NCI-H187 treated with DMSO at 0.1 percent for 48 hours (cell line): ENCODE measurements around the gene GRAP2.
"Not testable (repeated sequence)": the region's sequence is repeated elsewhere in the genome, so short reads cannot be mapped to it uniquely, and the experiment has no call there.

ENCODE experiments used
- DNase-seq: peaks from one replicate; lab custom pipeline; 2025; lab: John Stamatoyannopoulos, UW

Gene GRAP2

DNA sequence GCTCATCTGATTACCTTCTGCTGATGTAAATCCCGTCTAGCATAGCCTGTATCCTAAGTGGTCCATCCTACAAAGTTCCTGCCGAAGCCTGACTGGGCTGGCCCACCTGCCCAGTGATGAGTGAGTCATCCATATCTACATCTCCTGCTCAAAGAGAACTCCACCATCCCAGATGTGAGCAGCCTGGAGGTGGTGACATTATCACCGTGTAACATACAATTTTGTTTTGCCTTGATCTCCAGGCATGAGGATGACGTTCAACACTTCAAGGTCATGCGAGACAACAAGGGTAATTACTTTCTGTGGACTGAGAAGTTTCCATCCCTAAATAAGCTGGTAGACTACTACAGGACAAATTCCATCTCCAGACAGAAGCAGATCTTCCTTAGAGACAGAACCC, 64.9 kb downstream of the GRAP2 start:
- no peak for DNase-seq

GRCh38 chr22:39966470-39966869, 65.6 kb downstream of the GRAP2 start:
- no peak for DNase-seq

GRCh38 chr22:39967103-39967829, 66.4 kb downstream of the GRAP2 start:
- no peak for DNase-seq

- no peak for DNase-seq
Measured at GRCh38 chr22:39967996-39968972, 67.4 kb downstream of the GRAP2 start.

- DNase-seq = no peak
Measured at GRCh38 chr22:39970742-39971141, 69.9 kb downstream of the GRAP2 start.

- DNase-seq = no peak
Measured at GRCh38 chr22:39972641-39973040, 71.8 kb downstream of the GRAP2 start.

DNA sequence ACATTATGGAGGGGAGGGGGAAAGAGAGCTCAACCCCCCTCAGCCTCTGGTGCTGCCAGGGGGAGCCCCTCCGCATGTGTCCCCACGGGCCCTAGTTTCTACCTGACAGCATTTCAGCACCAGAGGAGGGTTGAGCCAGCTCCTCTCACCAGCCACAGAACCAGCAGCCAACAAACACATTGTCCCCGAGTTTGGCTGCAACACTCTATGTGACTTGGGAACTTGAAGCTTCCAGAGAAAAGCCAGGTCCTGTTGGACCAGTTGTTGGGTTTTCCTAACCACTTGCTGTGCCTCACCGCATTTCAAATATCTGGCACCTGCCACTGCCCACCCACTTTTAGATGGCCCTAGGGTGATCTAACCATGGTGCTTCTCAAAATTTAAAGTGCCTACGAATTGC, 72.8 kb downstream of the GRAP2 start:
- DNase-seq = no peak

GRCh38 chr22:39974065-39974464, 73.2 kb downstream of the GRAP2 start:
- DNase-seq = no peak

DNA sequence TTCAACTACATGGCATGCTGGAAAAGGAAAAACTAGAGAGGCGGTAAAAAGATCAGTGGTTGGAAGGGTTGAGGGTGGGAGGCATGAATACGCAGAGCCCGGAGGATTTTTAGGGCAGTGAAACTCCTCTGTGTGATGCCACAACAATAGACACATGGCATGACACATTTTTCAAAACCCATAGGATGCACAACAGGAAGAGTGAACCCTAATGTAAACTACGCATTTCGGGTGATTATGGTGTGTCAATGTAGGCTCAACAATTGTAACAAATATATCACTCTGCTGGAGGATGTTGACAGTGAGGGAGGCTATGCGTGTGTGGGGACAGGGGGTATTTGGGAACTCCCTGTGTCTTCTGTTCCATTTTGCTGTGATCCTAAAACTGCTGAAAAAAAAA, 78.2 kb downstream of the GRAP2 start:
- DNase-seq = no peak

DNA sequence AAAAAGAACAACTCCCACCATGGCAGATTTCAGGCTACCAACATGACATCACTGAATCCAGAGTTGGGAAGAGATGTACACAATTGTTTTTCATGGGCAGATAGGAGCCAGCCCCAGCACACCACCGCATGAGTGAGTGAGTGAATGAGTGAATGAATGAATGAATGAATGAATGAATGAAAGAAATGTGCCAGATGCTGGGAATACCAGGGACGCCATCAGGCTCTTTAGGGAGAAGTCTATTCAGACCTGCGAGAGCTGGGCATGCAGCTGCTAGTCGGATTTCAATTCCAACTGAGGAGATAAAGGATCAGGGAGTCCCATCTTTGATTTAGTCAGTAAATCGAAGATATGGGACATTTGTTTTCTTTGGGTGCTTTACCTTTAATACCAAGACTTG, 78.6 kb downstream of the GRAP2 start:
- DNase-seq = no peak

- no peak for DNase-seq
Measured at GRCh38 chr22:39980596-39980995, 79.7 kb downstream of the GRAP2 start.

DNA sequence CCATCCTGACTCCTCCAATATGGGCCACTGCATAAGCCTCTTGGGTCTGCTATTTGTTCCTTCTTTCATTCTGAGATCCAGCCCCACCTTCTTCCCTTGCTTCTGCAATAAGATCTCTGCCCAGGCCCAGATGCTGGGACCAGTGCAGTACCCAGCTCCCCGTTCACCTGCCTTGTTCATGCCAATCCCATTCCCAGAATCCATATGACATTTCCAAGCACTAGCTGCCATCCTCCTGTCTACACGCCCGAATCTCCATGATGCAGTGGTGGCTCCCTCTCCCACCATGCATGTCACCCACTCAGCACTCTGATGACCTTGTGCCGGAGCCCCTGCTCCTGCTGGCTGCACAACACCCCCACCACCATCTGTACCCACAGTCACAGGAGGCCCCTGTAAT, 82.5 kb downstream of the GRAP2 start:
- DNase-seq = no peak

- DNase-seq = no peak
Measured at GRCh38 chr22:39984006-39984405, 83.1 kb downstream of the GRAP2 start.

DNA sequence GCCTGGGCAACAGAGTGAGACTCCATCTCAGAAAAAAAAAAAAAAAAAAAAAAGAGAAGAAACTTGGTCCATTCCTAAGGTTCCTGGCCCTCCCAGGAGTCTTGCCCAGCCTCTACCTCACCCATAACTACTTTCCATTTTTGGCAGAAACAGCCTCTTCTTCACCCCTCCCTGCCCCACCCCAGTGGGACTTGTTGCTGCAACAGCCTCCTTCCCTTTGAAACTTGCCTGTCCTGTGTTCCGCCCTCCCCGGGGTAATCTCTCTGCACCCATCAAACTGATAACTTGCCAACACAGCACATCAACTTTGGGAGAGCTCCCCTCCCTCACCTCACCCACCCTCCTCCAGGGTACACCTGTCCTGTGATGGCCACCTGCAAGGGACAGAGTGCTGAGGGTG, 83.9 kb downstream of the GRAP2 start:
- no peak for DNase-seq

GRCh38 chr22:39985383-39986035, 84.6 kb downstream of the GRAP2 start:
- no peak for DNase-seq

DNA sequence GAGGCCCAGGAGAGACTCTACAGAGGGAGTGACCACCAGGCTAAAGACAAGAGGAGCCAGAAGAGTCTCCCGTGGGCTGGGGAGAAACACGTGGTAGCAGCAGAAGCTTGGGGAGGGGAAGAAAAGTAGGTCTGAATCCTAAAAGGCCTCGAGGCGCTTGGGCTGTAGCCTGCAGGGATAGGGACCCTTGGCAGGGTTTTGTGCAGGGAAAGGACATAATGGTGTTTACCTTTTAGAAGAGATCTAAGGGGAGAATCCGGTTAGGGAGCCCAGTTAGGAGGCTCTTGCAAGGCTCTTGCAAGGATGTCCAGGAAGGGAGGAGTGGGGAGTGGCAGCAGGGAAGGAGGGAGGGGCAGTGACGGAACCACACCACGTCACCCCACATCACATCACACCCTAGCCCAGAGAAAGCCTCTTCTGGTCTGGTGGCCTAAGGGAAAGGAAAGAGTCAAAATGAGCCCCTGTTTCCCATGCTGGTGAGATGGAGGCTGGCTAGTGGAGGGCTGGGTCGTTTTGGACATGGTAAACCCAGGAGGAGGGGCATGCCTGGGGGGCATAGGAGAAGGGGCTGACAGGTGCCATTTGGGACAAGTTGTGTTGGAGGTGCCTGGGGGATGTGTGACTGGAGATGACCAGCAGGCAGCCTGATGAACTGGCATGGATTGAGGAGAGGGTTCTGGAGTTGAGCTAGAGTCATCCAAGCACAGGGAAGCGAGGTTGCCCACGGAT, 87.7 kb downstream of the GRAP2 start:
- no peak for DNase-seq

GRCh38 chr22:39989633-39990032, 88.7 kb downstream of the GRAP2 start:
- no peak for DNase-seq

- DNase-seq = no peak
Measured at GRCh38 chr22:39990686-39991085, 89.8 kb downstream of the GRAP2 start.

DNA sequence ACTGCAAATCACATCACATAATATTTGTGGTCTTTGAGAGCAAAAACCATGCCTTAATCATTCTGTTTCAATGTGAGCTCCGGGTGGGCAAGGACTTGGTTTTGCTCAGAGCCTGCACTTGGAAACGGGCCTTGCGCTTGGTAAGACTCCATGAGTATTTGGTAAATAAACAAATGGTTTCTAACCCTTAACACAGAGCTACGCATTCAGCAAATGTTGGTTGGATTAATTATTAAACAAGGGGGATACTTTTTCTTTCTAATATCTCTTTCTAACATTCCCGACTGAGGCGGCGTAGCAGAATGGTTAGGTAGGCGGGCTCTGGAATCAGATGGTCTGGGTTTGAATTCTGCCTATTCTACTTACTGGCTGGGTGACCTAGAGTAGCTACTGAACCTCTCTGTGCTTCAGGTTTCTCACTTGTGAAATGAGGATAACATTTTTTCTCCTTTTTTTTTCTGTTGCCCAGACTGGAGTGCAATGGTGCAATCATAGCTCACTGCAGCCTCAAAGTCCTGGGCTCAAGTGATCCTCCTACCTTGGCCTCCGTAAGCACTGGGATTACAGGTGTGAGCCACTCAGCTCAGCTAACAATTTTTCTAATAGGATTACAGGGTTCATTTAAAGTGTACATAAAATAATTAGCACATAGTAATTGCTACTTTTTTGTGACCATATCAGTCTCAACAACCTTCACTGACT, 90.4 kb downstream of the GRAP2 start:
- no peak for DNase-seq

- no peak for DNase-seq
Measured at GRCh38 chr22:39992088-39992826, 91.4 kb downstream of the GRAP2 start.

DNA sequence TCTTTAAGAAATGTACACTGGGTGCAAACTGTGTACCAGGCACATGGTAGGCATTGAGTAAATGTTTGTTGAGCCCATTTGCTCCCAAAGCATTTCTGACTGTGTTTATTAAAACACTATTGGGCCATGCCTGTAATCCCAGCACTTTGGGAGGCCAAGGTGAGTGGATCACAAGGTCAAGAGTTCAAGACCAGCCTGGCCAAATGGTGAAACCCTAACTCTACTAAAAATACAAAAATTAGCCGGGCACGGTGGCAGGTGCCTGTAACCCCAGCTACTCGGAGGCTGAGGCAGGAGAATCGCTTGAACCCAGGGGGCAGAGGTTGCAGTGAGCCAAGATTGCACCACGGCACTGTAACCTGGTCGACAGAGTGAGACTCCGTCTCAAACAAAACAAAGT, 92.0 kb downstream of the GRAP2 start:
- not testable (repeated sequence) for DNase-seq
